ENCODE measurements around the gene MLN.

DNA sequence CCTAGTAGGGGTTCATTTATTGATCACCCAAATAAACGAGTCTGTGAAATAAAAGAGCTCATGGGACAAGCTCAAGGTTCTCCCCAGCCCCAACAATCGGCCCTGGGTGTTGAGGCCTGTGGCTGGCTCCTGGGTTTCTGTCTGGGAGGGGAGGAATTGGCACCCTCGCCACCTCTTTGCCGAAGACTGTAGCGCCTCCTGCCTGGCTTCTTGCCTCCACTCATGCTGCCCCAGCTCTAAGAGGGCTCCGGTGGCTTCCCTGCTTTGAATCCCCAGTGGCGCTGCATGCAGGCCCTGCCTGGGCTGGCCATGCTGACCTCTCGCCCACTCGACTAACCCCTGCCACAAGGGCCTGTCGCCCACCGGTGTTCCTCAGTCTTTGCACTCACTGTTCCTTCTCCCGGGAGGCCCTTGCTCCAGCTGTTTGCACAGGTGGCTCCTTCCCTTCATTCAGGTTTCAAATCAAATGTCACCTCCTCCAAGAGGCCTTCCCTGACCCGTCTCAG is 5.4 kb downstream of the MLN start:
- TF ChIP-seq ZNF274 (IDR thresholded peaks at IDR 0.05; ENCODE audit: low read depth, low read length) (no peak), SIN3A (IDR thresholded peaks at IDR 0.05; ENCODE audit: low read depth) (no peak), POLR2A (IDR thresholded peaks at IDR 0.05; ENCODE audit: borderline replicate concordance, extremely low read depth, insufficient read depth, insufficient read length) (no peak), EZH2phosphoT487 (IDR thresholded peaks at IDR 0.05; ENCODE audit: borderline replicate concordance) (no peak), EZH2 (IDR thresholded peaks at IDR 0.05) (no peak)
- TF ChIP-seq, protein P1, sequence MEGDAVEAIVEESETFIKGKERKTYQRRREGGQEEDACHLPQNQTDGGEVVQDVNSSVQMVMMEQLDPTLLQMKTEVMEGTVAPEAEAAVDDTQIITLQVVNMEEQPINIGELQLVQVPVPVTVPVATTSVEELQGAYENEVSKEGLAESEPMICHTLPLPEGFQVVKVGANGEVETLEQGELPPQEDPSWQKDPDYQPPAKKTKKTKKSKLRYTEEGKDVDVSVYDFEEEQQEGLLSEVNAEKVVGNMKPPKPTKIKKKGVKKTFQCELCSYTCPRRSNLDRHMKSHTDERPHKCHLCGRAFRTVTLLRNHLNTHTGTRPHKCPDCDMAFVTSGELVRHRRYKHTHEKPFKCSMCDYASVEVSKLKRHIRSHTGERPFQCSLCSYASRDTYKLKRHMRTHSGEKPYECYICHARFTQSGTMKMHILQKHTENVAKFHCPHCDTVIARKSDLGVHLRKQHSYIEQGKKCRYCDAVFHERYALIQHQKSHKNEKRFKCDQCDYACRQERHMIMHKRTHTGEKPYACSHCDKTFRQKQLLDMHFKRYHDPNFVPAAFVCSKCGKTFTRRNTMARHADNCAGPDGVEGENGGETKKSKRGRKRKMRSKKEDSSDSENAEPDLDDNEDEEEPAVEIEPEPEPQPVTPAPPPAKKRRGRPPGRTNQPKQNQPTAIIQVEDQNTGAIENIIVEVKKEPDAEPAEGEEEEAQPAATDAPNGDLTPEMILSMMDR (IDR thresholded peaks at IDR 0.05 in 2 of 3, conservative IDR thresholded peaks at IDR 0.05 in 1 of 3; ENCODE audit: borderline replicate concordance in 1 of 3, insufficient read depth in 1 of 3, low read depth in 2 of 3, low read length in 2 of 3), result no peak; a peak in 1 of 6 replicates
- TF ChIP-seq, protein P2, sequence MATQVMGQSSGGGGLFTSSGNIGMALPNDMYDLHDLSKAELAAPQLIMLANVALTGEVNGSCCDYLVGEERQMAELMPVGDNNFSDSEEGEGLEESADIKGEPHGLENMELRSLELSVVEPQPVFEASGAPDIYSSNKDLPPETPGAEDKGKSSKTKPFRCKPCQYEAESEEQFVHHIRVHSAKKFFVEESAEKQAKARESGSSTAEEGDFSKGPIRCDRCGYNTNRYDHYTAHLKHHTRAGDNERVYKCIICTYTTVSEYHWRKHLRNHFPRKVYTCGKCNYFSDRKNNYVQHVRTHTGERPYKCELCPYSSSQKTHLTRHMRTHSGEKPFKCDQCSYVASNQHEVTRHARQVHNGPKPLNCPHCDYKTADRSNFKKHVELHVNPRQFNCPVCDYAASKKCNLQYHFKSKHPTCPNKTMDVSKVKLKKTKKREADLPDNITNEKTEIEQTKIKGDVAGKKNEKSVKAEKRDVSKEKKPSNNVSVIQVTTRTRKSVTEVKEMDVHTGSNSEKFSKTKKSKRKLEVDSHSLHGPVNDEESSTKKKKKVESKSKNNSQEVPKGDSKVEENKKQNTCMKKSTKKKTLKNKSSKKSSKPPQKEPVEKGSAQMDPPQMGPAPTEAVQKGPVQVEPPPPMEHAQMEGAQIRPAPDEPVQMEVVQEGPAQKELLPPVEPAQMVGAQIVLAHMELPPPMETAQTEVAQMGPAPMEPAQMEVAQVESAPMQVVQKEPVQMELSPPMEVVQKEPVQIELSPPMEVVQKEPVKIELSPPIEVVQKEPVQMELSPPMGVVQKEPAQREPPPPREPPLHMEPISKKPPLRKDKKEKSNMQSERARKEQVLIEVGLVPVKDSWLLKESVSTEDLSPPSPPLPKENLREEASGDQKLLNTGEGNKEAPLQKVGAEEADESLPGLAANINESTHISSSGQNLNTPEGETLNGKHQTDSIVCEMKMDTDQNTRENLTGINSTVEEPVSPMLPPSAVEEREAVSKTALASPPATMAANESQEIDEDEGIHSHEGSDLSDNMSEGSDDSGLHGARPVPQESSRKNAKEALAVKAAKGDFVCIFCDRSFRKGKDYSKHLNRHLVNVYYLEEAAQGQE (IDR thresholded peaks at IDR 0.05; ENCODE audit: low read depth), result no peak
